ENCODE results near the gene XCR1. TPM values are rescaled to one million over a fixed set of nuclear protein-coding genes. Genes with fewer than 3 reads are reported as not detected.

The XCR1 gene
- total RNA-seq, 1 experiment from 2014 or later, result not detected

- BruUV-seq (replicated peaks), result no TSS peak
- intact Hi-C loops (cut with micrococcal nuclease; ENCODE audit: unreplicated experiment), result no loop called here
- ChIA-PET POLR2A (ENCODE audit: low non-redundant PET) (no interaction called here), CTCF (no interaction called here)
- H3K4me1 ChIP-seq (ENCODE audit: insufficient read depth, low read length, poor library complexity, severe bottlenecking), result no peaks in the 10 kb centered on the region
- no peak for DNase-seq (ENCODE audit: low spot score)
- no peaks in the 10 kb centered on the region for H3K36me3 ChIP-seq (ENCODE audit: insufficient read depth, low read length, poor library complexity, severe bottlenecking)
- H3K27ac ChIP-seq (ENCODE audit: low read depth, low read length, poor library complexity, severe bottlenecking), result no peak overlapping the region
- no peaks in the 10 kb centered on the region for H3K27me3 ChIP-seq (replicated peaks; ENCODE audit: insufficient read depth, low read depth, low read length, poor library complexity)
- no peak overlapping the region for H3K4me3 ChIP-seq (ENCODE audit: low read depth, low read length, poor library complexity, severe bottlenecking)
- no peak for TF ChIP-seq EZH2 (IDR thresholded peaks at IDR 0.05; ENCODE audit: borderline replicate concordance, low read depth, low read length, poor library complexity, severe bottlenecking)
- no peak for TF ChIP-seq CTCF (conservative IDR thresholded peaks at IDR 0.05; ENCODE audit: low read depth, low read length)
- no peaks in the 10 kb centered on the region for H3K9me3 ChIP-seq (ENCODE audit: low read depth, low read length, poor library complexity, severe bottlenecking)
Measured at GRCh38 chr3:46071222-46071858, 44.1 kb upstream of the XCR1 start.

- Histone ChIP-seq H3K27ac (ENCODE audit: low read depth, low read length, poor library complexity, severe bottlenecking) (no peak overlapping the region), H3K4me3 (ENCODE audit: low read depth, low read length, poor library complexity, severe bottlenecking) (no peak overlapping the region), H3K27me3 (replicated peaks; ENCODE audit: insufficient read depth, low read depth, low read length, poor library complexity) (no peaks in the 10 kb centered on the region), H3K9me3 (ENCODE audit: low read depth, low read length, poor library complexity, severe bottlenecking) (no peaks in the 10 kb centered on the region), H3K4me1 (ENCODE audit: insufficient read depth, low read length, poor library complexity, severe bottlenecking) (no peaks in the 10 kb centered on the region), H3K36me3 (ENCODE audit: insufficient read depth, low read length, poor library complexity, severe bottlenecking) (no peaks in the 10 kb centered on the region)
- intact Hi-C loops (cut with micrococcal nuclease; ENCODE audit: unreplicated experiment), result no loop called here
- DNase-seq (ENCODE audit: low spot score), result no peak
- ChIA-PET CTCF (no interaction called here), POLR2A (ENCODE audit: low non-redundant PET) (no interaction called here)
- BruUV-seq (replicated peaks), result no TSS peak
- no peak for TF ChIP-seq EZH2 (IDR thresholded peaks at IDR 0.05; ENCODE audit: borderline replicate concordance, low read depth, low read length, poor library complexity, severe bottlenecking)
- no peak for TF ChIP-seq CTCF (conservative IDR thresholded peaks at IDR 0.05; ENCODE audit: low read depth, low read length)
Measured at GRCh38 chr3:46070595-46071093, 43.4 kb upstream of the XCR1 start.

GRCh38 chr3:46068501-46068900 lies 41.2 kb upstream of the XCR1 start:
- no peak overlapping the region for H3K4me3 ChIP-seq (ENCODE audit: low read depth, low read length, poor library complexity, severe bottlenecking)
- H3K9me3 ChIP-seq (ENCODE audit: low read depth, low read length, poor library complexity, severe bottlenecking), result no peaks in the 10 kb centered on the region
- no peaks in the 10 kb centered on the region for H3K36me3 ChIP-seq (ENCODE audit: insufficient read depth, low read length, poor library complexity, severe bottlenecking)
- POLR2A ChIA-PET (ENCODE audit: low non-redundant PET), result no interaction called here
- H3K4me1 ChIP-seq (ENCODE audit: insufficient read depth, low read length, poor library complexity, severe bottlenecking), result no peaks in the 10 kb centered on the region
- intact Hi-C loops (cut with micrococcal nuclease; ENCODE audit: unreplicated experiment), result no loop called here
- no peaks in the 10 kb centered on the region for H3K27me3 ChIP-seq (replicated peaks; ENCODE audit: insufficient read depth, low read depth, low read length, poor library complexity)
- CTCF ChIA-PET, result no interaction called here
- TF ChIP-seq CTCF (conservative IDR thresholded peaks at IDR 0.05; ENCODE audit: low read depth, low read length), result no peak
- no peak for TF ChIP-seq EZH2 (IDR thresholded peaks at IDR 0.05; ENCODE audit: borderline replicate concordance, low read depth, low read length, poor library complexity, severe bottlenecking)
- no TSS peak for BruUV-seq (replicated peaks)
- no peak for DNase-seq (ENCODE audit: low spot score)
- H3K27ac ChIP-seq (ENCODE audit: low read depth, low read length, poor library complexity, severe bottlenecking), result no peak overlapping the region

Measured in A673 (cell line).